GM23338 (cell line): ENCODE results near the gene KCTD8. TPM values are rescaled to one million over a fixed set of nuclear protein-coding genes. Genes with fewer than 3 reads are reported as not detected.

Experiments used
- ATAC-seq: fragments of 200-7000 bp; cut with Tn5 transposase; 3 replicates; pipeline ENCODE4 v1.9.1; 2020
- DNase-seq: peaks from one replicate; pipeline ENCODE4 v3.0.0-alpha.2; 2015; ENCODE audit warnings: low spot score
- H2AFZ ChIP-seq: fragments of 200-600 bp; sonication (generic); 2 replicates; pipeline ENCODE4 v1.8.0; 2016; ENCODE audit warnings: antibody characterized with exemption, mild to moderate bottlenecking, moderate library complexity
- H3F3A ChIP-seq: fragments of 200-600 bp; sonication (generic); replicated peaks from 2 replicates; pipeline ENCODE4 v1.8.0; 2017; ENCODE audit warnings: antibody characterized with exemption, mixed run types, low read depth
- H3K27ac ChIP-seq: fragments of 200-600 bp; sonication (generic); 2 replicates; pipeline ENCODE4 v1.6.1; 2016; ENCODE audit warnings: low read depth
- H3K27me3 ChIP-seq: fragments of 200-600 bp; sonication (generic); 2 replicates; pipeline ENCODE4 v1.8.0; 2016; ENCODE audit warnings: mild to moderate bottlenecking, mixed run types, moderate library complexity; ENCODE audit not compliant: insufficient read depth
- H3K36me3 ChIP-seq: fragments of 200-600 bp; sonication (generic); 2 replicates; pipeline ENCODE4 v1.8.0; 2016; ENCODE audit warnings: mild to moderate bottlenecking; ENCODE audit not compliant: insufficient read depth
- H3K4me1 ChIP-seq: fragments of 200-600 bp; sonication (generic); 2 replicates; pipeline ENCODE4 v1.8.0; 2016; ENCODE audit warnings: mild to moderate bottlenecking, moderate library complexity; ENCODE audit not compliant: insufficient read depth
- H3K4me2 ChIP-seq: fragments of 200-600 bp; sonication (generic); 2 replicates; pipeline ENCODE4 v1.7.1; 2017; ENCODE audit warnings: mixed run types
- H3K4me3 ChIP-seq: fragments of 200-600 bp; sonication (generic); 2 replicates; pipeline ENCODE4 v1.6.1; 2016; ENCODE audit warnings: mixed run types
- H3K79me2 ChIP-seq: fragments of 200-600 bp; sonication (generic); replicated peaks from 2 replicates; pipeline ENCODE4 v1.8.0; 2017; ENCODE audit warnings: mild to moderate bottlenecking; ENCODE audit not compliant: insufficient read depth
- H3K9me2 ChIP-seq: fragments of 200-600 bp; sonication (generic); 2 replicates; pipeline ENCODE4 v1.8.0; 2017; ENCODE audit not compliant: insufficient read depth
- H4K20me1 ChIP-seq: fragments of 200-600 bp; sonication (generic); replicated peaks from 2 replicates; pipeline ENCODE4 v1.8.0; 2017; ENCODE audit warnings: mild to moderate bottlenecking; ENCODE audit not compliant: insufficient read depth
- H3K27ac Mint-ChIP-seq: 2 replicates; pipeline ENCODE4 v1.8.0; 2020; ENCODE audit warnings: inconsistent platforms, mild to moderate bottlenecking, moderate library complexity, mixed read lengths
- H3K27me3 Mint-ChIP-seq: 3 replicates; pipeline ENCODE4 v1.8.0; 2022; ENCODE audit warnings: low read depth, mild to moderate bottlenecking, moderate library complexity, mixed read lengths, inconsistent platforms; ENCODE audit not compliant: insufficient read depth, poor library complexity
- H3K36me3 Mint-ChIP-seq: 3 replicates; pipeline ENCODE4 v1.8.0; 2021; ENCODE audit warnings: low read depth, mild to moderate bottlenecking, inconsistent platforms, moderate library complexity, mixed read lengths
- H3K4me1 Mint-ChIP-seq: 3 replicates; pipeline ENCODE4 v1.8.0; 2020; ENCODE audit warnings: mild to moderate bottlenecking, inconsistent platforms, mixed read lengths
- H3K4me3 Mint-ChIP-seq: 3 replicates; pipeline ENCODE4 v1.8.0; 2021; ENCODE audit warnings: moderate library complexity, mild to moderate bottlenecking, inconsistent platforms, mixed read lengths
- H3K9me3 Mint-ChIP-seq: 3 replicates; pipeline ENCODE4 v1.8.0; 2020; ENCODE audit warnings: moderate library complexity, mild to moderate bottlenecking, inconsistent platforms, mixed read lengths
- CREB1 ChIP-seq: fragments of 250-450 bp; sonication (Bioruptor Pico); IDR thresholded peaks from 2 replicates; pipeline ENCODE4 v1.5.0; 2020; ENCODE audit warnings: low read depth, mild to moderate bottlenecking, moderate library complexity
- EZH2 ChIP-seq: fragments of 200-600 bp; sonication (generic); IDR thresholded peaks from one replicate; pipeline ENCODE4 v1.8.0; 2017; ENCODE audit warnings: antibody characterized with exemption, mild to moderate bottlenecking, low read depth; ENCODE audit not compliant: unreplicated experiment
- NANOG ChIP-seq: IDR thresholded peaks from 2 replicates; pipeline ENCODE4 v1.6.1; 2016; ENCODE audit warnings: antibody characterized with exemption, borderline replicate concordance
- ZNF462 ChIP-seq: fragments of 250-450 bp; sonication (Bioruptor Pico); IDR thresholded peaks from 2 replicates; pipeline ENCODE4 v1.5.0; 2020; ENCODE audit warnings: mild to moderate bottlenecking, moderate library complexity
- polyA plus RNA-seq: library from polyadenylated mRNA; unstranded; fragments of >200 nt; fragmentation: Nextera tagmentation; extraction: Ambion mirVana; gene quantifications from 2 replicates; pipeline ENCODE4 v1.2.1, GENCODE V29; 2016
- total RNA-seq: library from RNA; depleted of rRNA; stranded (reverse); fragments of >200 nt; shearing (Covaris generic); gene quantifications from 2 replicates; pipeline ENCODE4 v1.2.3, GENCODE V29; 2014
- TF ChIP-seq, protein P1 (sequence below), 2 experiments: fragments of 200-600 bp in 1 of 2; sonication (generic) in 1 of 2; conservative IDR thresholded peaks; 2 replicates each; pipeline versions ENCODE4 v1.5.1 to v1.6.1; 2016 to 2017; ENCODE audit warnings: antibody characterized with exemption in 2 of 2, low read depth in 2 of 2, mild to moderate bottlenecking in 2 of 2, moderate library complexity in 1 of 2
- TF ChIP-seq, protein P2 (sequence below): IDR thresholded peaks from 2 replicates; pipeline ENCODE4 v1.6.1; 2016; ENCODE audit warnings: antibody characterized with exemption

The KCTD8 gene
- total and polyA plus RNA-seq, 2 experiments from 2014 or later: 2.8 to 5.0 TPM

DNA sequence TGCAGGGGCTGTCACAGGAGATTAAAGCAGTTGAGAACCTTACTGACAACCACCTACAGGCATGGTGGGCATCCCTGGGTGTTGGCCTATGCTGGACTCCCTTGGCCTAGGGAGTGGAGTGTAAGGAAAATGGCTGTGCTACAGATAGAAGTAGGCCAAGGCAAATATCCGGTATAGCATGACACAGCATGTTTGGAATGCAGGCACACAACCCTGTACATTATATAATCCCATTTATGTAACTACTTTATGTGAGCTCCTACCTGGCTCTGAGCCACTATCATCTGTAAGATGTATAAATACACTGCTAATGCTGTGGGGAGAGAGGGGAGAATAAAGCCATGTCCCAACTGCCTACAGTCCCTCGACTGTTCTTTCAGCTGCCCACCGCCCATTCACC lies 38.7 kb upstream of the KCTD8 start:
- no peak overlapping the region for H2AFZ ChIP-seq
- no peak overlapping the region for H3K4me2 ChIP-seq
- no peaks in the 10 kb centered on the region for H3K4me1 ChIP-seq
- H3F3A ChIP-seq: no peaks in the 10 kb centered on the region
- H3K36me3 ChIP-seq: no peaks in the 10 kb centered on the region
- peaks cover 13% of the 10 kb centered on the region for H3K36me3 Mint-ChIP-seq
- peaks cover 26% of the 10 kb centered on the region for H3K9me3 Mint-ChIP-seq
- no peak overlapping the region for H3K4me3 ChIP-seq
- no peaks in the 10 kb centered on the region for H3K4me1 Mint-ChIP-seq
- H3K9me2 ChIP-seq: no peaks in the 10 kb centered on the region
- DNase-seq (no peak), ATAC-seq (no peak)
- H3K27me3 ChIP-seq: no peaks in the 10 kb centered on the region
- TF ChIP-seq CREB1 (CRISPR knock-in tag): no peak
- TF ChIP-seq, protein P1, sequence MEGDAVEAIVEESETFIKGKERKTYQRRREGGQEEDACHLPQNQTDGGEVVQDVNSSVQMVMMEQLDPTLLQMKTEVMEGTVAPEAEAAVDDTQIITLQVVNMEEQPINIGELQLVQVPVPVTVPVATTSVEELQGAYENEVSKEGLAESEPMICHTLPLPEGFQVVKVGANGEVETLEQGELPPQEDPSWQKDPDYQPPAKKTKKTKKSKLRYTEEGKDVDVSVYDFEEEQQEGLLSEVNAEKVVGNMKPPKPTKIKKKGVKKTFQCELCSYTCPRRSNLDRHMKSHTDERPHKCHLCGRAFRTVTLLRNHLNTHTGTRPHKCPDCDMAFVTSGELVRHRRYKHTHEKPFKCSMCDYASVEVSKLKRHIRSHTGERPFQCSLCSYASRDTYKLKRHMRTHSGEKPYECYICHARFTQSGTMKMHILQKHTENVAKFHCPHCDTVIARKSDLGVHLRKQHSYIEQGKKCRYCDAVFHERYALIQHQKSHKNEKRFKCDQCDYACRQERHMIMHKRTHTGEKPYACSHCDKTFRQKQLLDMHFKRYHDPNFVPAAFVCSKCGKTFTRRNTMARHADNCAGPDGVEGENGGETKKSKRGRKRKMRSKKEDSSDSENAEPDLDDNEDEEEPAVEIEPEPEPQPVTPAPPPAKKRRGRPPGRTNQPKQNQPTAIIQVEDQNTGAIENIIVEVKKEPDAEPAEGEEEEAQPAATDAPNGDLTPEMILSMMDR (conservative IDR thresholded peaks at IDR 0.05; ENCODE audit: low read depth in 2 of 2): no peak
- TF ChIP-seq, protein P2, sequence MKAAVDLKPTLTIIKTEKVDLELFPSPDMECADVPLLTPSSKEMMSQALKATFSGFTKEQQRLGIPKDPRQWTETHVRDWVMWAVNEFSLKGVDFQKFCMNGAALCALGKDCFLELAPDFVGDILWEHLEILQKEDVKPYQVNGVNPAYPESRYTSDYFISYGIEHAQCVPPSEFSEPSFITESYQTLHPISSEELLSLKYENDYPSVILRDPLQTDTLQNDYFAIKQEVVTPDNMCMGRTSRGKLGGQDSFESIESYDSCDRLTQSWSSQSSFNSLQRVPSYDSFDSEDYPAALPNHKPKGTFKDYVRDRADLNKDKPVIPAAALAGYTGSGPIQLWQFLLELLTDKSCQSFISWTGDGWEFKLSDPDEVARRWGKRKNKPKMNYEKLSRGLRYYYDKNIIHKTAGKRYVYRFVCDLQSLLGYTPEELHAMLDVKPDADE: no peak
- no peak for TF ChIP-seq ZNF462
- TF ChIP-seq NANOG: no peak
- TF ChIP-seq EZH2: no peak
- H4K20me1 ChIP-seq: no peaks in the 10 kb centered on the region
- H3K27ac ChIP-seq: no peak overlapping the region
- no peak overlapping the region for H3K27ac Mint-ChIP-seq
- H3K4me3 Mint-ChIP-seq: no peak overlapping the region
- H3K79me2 ChIP-seq: no peaks in the 10 kb centered on the region
- peaks cover under 1% of the 10 kb centered on the region for H3K27me3 Mint-ChIP-seq
